K562 (cell line): ENCODE data around the gene CEP135. TPM values are rescaled to one million over a fixed set of nuclear protein-coding genes. Genes with fewer than 3 reads are reported as not detected.

ENCODE experiments used
- ATAC-seq: fragments of 200-7000 bp; cut with Tn5 transposase; 3 replicates; pipeline ENCODE4 v1.9.1; 2020; ENCODE audit warnings: moderate library complexity
- BruUV-seq: library from RNA; stranded (reverse); fragments of 400-500 nt; replicated peaks from 2 replicates; lab custom pipeline; 2021; lab: Mats Ljungman, UMichigan
- CTCF ChIA-PET: fragments of 300-600 bp; formaldehyde crosslinking; extraction: SDS; loops from one replicate; lab custom pipeline; 2021; ENCODE audit warnings: low intra/inter-chr PET ratio; lab: Yijun Ruan, JAX
- POLR2A ChIA-PET: fragments of 300-600, 350-650 bp; sonication (Branson Sonifier 250); formaldehyde crosslinking; extraction: SDS; loops from one replicate; lab custom pipeline; 2021; ENCODE audit warnings: antibody characterized with exemption, inconsistent platforms; lab: Yijun Ruan, JAX
- DNase-seq, 4 experiments: peaks; one replicate each; pipeline versions ENCODE4 v3.0.0 to v3.0.0-alpha.2; 2011 to 2018; ENCODE audit warnings: low spot score in 3 of 4, mixed read lengths in 3 of 4; ENCODE audit errors: extremely low read depth in 1 of 4
- FAIRE-seq: peaks from 2 replicates; lab custom pipeline; 2011; peaks lifted over from hg19 to GRCh38; lab: Jason Lieb, UNC
- H2AFZ ChIP-seq: 2 replicates; pipeline ENCODE4 v1.6.0; 2011; ENCODE audit warnings: low read depth, low read length, control low read depth, inconsistent platforms
- H3K27ac ChIP-seq: fragments of 200-600 bp; 3 replicates; pipeline ENCODE4 v1.8.0; 2011; ENCODE audit warnings: low read depth, mild to moderate bottlenecking, control low read depth, inconsistent platforms, low read length, moderate library complexity, mixed read lengths; ENCODE audit errors: extremely low read depth
- H3K27me3 ChIP-seq, 2 experiments: fragments of 300-600 bp in 1 of 2; 2 replicates in 1 of 2; 3 replicates in 1 of 2; pipeline versions ENCODE4 v1.6.0 to v1.8.0; 2011; ENCODE audit warnings: inconsistent platforms in 2 of 2, low read length in 2 of 2, mild to moderate bottlenecking in 1 of 2, mixed read lengths in 1 of 2, moderate library complexity in 1 of 2; ENCODE audit not compliant: control insufficient read depth in 2 of 2, insufficient read depth in 2 of 2
- H3K36me3 ChIP-seq: fragments of 300-600 bp; 3 replicates; pipeline ENCODE4 v1.8.0; 2011; ENCODE audit warnings: mild to moderate bottlenecking, low read length, inconsistent platforms; ENCODE audit not compliant: control insufficient read depth, insufficient read depth
- H3K4me1 ChIP-seq, 2 experiments: fragments of 200-600 bp in 1 of 2; replicated peaks in 1 of 2; 2 replicates in 1 of 2; 3 replicates in 1 of 2; pipeline versions ENCODE4 v1.5.1 to v1.8.0; 2011; ENCODE audit warnings: inconsistent platforms in 2 of 2, low read length in 2 of 2, mild to moderate bottlenecking in 1 of 2, mixed read lengths in 1 of 2, moderate library complexity in 1 of 2; ENCODE audit not compliant: control insufficient read depth in 2 of 2, insufficient read depth in 2 of 2
- H3K4me2 ChIP-seq: 2 replicates; pipeline ENCODE4 v1.6.1; 2011; ENCODE audit warnings: low read length, control low read depth, inconsistent platforms, mixed read lengths; ENCODE audit not compliant: insufficient read depth
- H3K4me3 ChIP-seq: fragments of 200-600 bp; sonication (generic), shearing (Covaris generic); 2 replicates; pipeline ENCODE4 v1.5.1; 2016; ENCODE audit warnings: control low read depth, inconsistent platforms
- H3K79me2 ChIP-seq: fragments of 200-600 bp; 3 replicates; pipeline ENCODE4 v1.8.0; 2011; ENCODE audit warnings: low read length, inconsistent platforms; ENCODE audit not compliant: control insufficient read depth, insufficient read depth
- H3K9ac ChIP-seq, 2 experiments: 2 replicates each; pipeline versions ENCODE4 v1.6.0 to v1.6.1; 2011; ENCODE audit warnings: low read depth in 2 of 2, low read length in 2 of 2, control low read depth in 1 of 2, inconsistent platforms in 1 of 2, mild to moderate bottlenecking in 1 of 2, mixed read lengths in 1 of 2; ENCODE audit not compliant: insufficient read depth in 1 of 2
- H3K9me1 ChIP-seq: one replicate; pipeline ENCODE4 v1.6.0; 2011; ENCODE audit warnings: inconsistent platforms, mild to moderate bottlenecking, low read length, moderate library complexity; ENCODE audit not compliant: control insufficient read depth, insufficient read depth
- H3K9me3 ChIP-seq: replicated peaks from 2 replicates; pipeline ENCODE4 v1.5.1; 2011; ENCODE audit warnings: low read depth, low read length, inconsistent platforms; ENCODE audit not compliant: control insufficient read depth, insufficient read depth
- H4K20me1 ChIP-seq: replicated peaks from 2 replicates; pipeline ENCODE4 v1.6.1; 2011; ENCODE audit warnings: low read length, inconsistent platforms, mixed read lengths; ENCODE audit not compliant: control insufficient read depth, insufficient read depth
- ARID2 ChIP-seq: fragments of 450-650 bp; IDR thresholded peaks from 2 replicates; pipeline ENCODE4 v1.6.1; 2017; ENCODE audit warnings: antibody characterized with exemption, mild to moderate bottlenecking
- ASH1L ChIP-seq: fragments of 450-650 bp; IDR thresholded peaks from 2 replicates; pipeline ENCODE4 v1.6.1; 2018; ENCODE audit warnings: borderline replicate concordance, mild to moderate bottlenecking, low read depth; ENCODE audit not compliant: partially characterized antibody
- ATF4 ChIP-seq: fragments of 450-650 bp; formaldehyde crosslinking; IDR thresholded peaks from 2 replicates; pipeline ENCODE4 v1.4.0; 2022; ENCODE audit warnings: mild to moderate bottlenecking, moderate library complexity
- E4F1 ChIP-seq: fragments of 250-450 bp; sonication (Bioruptor Pico); IDR thresholded peaks from 2 replicates; pipeline ENCODE4 v1.5.0; 2021; ENCODE audit warnings: mild to moderate bottlenecking, borderline replicate concordance
- HBP1 ChIP-seq: fragments of 450-650 bp; formaldehyde crosslinking; IDR thresholded peaks from 2 replicates; pipeline ENCODE4 v1.4.0; 2022; ENCODE audit warnings: missing genetic modification characterization
- LEF1 ChIP-seq: fragments of 450-650 bp; IDR thresholded peaks from 2 replicates; pipeline ENCODE4 v1.6.1; 2016; ENCODE audit warnings: mild to moderate bottlenecking
- MEF2D ChIP-seq: conservative IDR thresholded peaks from 2 replicates; pipeline ENCODE4 v1.6.1; 2016; ENCODE audit warnings: low read depth, missing genetic modification characterization, missing compliant biosample characterization
- PURB ChIP-seq: sonication (generic); formaldehyde crosslinking; IDR thresholded peaks from 2 replicates; pipeline ENCODE4 v1.9.0; 2021; ENCODE audit warnings: low read depth, mild to moderate bottlenecking, missing genetic modification reagents
- SIN3A ChIP-seq, 2 experiments: fragments of 150-350 bp in 1 of 2; IDR thresholded peaks; 2 replicates each; pipeline ENCODE4 v1.6.1; 2011 to 2016; ENCODE audit warnings: borderline replicate concordance in 2 of 2, low read depth in 2 of 2, low read length in 2 of 2, mild to moderate bottlenecking in 2 of 2, moderate library complexity in 2 of 2; ENCODE audit not compliant: control insufficient read depth in 1 of 2
- SNIP1 ChIP-seq: fragments of 450-650 bp; IDR thresholded peaks from 2 replicates; pipeline ENCODE4 v1.7.1; 2017; ENCODE audit warnings: low read depth, mild to moderate bottlenecking
- TRIM25 ChIP-seq: fragments of 450-650 bp; IDR thresholded peaks from 2 replicates; pipeline ENCODE4 v1.7.0; 2016; ENCODE audit warnings: borderline replicate concordance
- ZNF197 ChIP-seq: fragments of 200-800 bp; sonication (Bioruptor generic); IDR thresholded peaks from 2 replicates; pipeline ENCODE4 v1.6.1; 2016; ENCODE audit warnings: low read depth, missing genetic modification characterization, missing compliant biosample characterization
- ZNF232 ChIP-seq: sonication (generic); formaldehyde crosslinking; IDR thresholded peaks from 2 replicates; pipeline ENCODE4 v1.8.0; 2022; ENCODE audit warnings: mild to moderate bottlenecking, missing genetic modification reagents
- ZNF644 ChIP-seq: fragments of 200-800 bp; sonication (Bioruptor generic); IDR thresholded peaks from 2 replicates; pipeline ENCODE4 v1.6.1; 2016; ENCODE audit warnings: low read depth, missing genetic modification characterization, missing compliant biosample characterization
- in situ Hi-C: fragments of 300-500 bp; cut with MboI; formaldehyde crosslinking; loops from 4 replicates; pipeline ENCODE4 v1.15.0; 2018; ENCODE audit warnings: inconsistent platforms, mixed read lengths
- intact Hi-C: fragments of 100-400 bp; cut with micrococcal nuclease; formaldehyde crosslinking; loops from 2 replicates; pipeline ENCODE4 v1.14.2; 2022
- polyA plus RNA-seq, 8 experiments: library from polyadenylated mRNA; depleted of rRNA in 4 of 8; stranded (reverse) in 5 of 8; unstranded in 3 of 8; fragments of >200 nt; fragmentation: Nextera tagmentation in 2 of 8; fragmentation: Illumina TruSeq in 1 of 8; extraction: Ambion mirVana in 2 of 8; extraction: Trizol in 1 of 8; gene quantifications; 2 replicates each; pipeline versions ENCODE4 v1.2.1 to v1.2.3, GENCODE V29; 2011 to 2014; ENCODE audit warnings: inconsistent platforms in 1 of 8, missing spikeins in 1 of 8
- total RNA-seq, 7 experiments: library from RNA; depleted of rRNA in 6 of 7; stranded (reverse); fragments of >200 nt in 6 of 7; fragmentation: Illumina TruSeq in 2 of 7; extraction: Trizol in 2 of 7; gene quantifications; 2 replicates each; pipeline versions ENCODE4 v1.2.1 to v1.2.3, GENCODE V29; 2011 to 2021; ENCODE audit warnings: low replicate concordance in 1 of 7
- TF ChIP-seq, protein P1 (sequence below): fragments of 250-450 bp; sonication (Bioruptor Pico); IDR thresholded peaks from 2 replicates; pipeline ENCODE4 v1.8.0; 2021; ENCODE audit warnings: mild to moderate bottlenecking, moderate library complexity

Gene CEP135
- total and polyA plus RNA-seq, 9 of the 15 experiments (the other 6 are each of a cell fraction or from before 2014, with no cell fraction given), result 3.1 to 18.9 (median 15.3) TPM

GRCh38 chr4:56007154-56007553 lies 58.4 kb downstream of the CEP135 start:
- H3K27ac ChIP-seq, result no peak overlapping the region
- CTCF ChIA-PET, result no interaction called here
- intact Hi-C loops, result no loop called here
- no peaks in the 10 kb centered on the region for H3K9me1 ChIP-seq
- POLR2A ChIA-PET, result interaction anchor here (1.0 kb wide), 1 partner anchor 14 kb away, joined by 3 read pairs; no protein-coding TSS in a partner anchor
- H3K4me1 ChIP-seq, result no peaks in the 10 kb centered on the region
- TF ChIP-seq TRIM25 (no peak), HBP1 (CRISPR knock-in tag) (no peak), PURB (CRISPR knock-in tag) (no peak), ZNF644 (tag) (no peak), ARID2 (no peak), LEF1 (no peak), ZNF197 (no peak), SIN3A (IDR thresholded peaks at IDR 0.05; ENCODE audit: borderline replicate concordance in 2 of 2, control insufficient read depth in 1 of 2, low read depth in 2 of 2, low read length in 2 of 2) (no peak), SNIP1 (no peak), E4F1 (no peak), ZNF232 (CRISPR knock-in tag) (no peak), MEF2D (tag) (no peak), ATF4 (CRISPR knock-in tag) (no peak), ASH1L (no peak)
- TF ChIP-seq, protein P1, sequence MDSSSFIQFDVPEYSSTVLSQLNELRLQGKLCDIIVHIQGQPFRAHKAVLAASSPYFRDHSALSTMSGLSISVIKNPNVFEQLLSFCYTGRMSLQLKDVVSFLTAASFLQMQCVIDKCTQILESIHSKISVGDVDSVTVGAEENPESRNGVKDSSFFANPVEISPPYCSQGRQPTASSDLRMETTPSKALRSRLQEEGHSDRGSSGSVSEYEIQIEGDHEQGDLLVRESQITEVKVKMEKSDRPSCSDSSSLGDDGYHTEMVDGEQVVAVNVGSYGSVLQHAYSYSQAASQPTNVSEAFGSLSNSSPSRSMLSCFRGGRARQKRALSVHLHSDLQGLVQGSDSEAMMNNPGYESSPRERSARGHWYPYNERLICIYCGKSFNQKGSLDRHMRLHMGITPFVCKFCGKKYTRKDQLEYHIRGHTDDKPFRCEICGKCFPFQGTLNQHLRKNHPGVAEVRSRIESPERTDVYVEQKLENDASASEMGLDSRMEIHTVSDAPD (CRISPR knock-in tag), result no peak
- H2AFZ ChIP-seq, result no peak overlapping the region
- no peak overlapping the region for H3K4me2 ChIP-seq
- no peaks in the 10 kb centered on the region for H3K9me3 ChIP-seq
- BruUV-seq, result no TSS peak
- DNase-seq (no peak), FAIRE-seq (no peak), ATAC-seq (no peak)
- H3K9ac ChIP-seq, result no peak overlapping the region
- no peaks in the 10 kb centered on the region for H3K79me2 ChIP-seq
- no peaks in the 10 kb centered on the region for H3K27me3 ChIP-seq
- H3K36me3 ChIP-seq, result peaks cover 13% of the 10 kb centered on the region; the same call in 1 of the 3 replicates
- H4K20me1 ChIP-seq, result no peaks in the 10 kb centered on the region
- in situ Hi-C loops, result no loop called here
- no peak overlapping the region for H3K4me3 ChIP-seq
